Colonic mucosa (tissue), 4 donors: ENCODE data around the gene TMC6. TPM values are rescaled to one million over a fixed set of nuclear protein-coding genes. Genes with fewer than 3 reads are reported as not detected.

Source experiments
- DNase-seq: peaks from one replicate; pipeline ENCODE4 v3.0.0-alpha.2; 2020
- H3K27ac ChIP-seq: fragments of 200-600 bp; one replicate; pipeline ENCODE4 v1.8.0; 2021
- H3K27me3 ChIP-seq: fragments of 200-600 bp; one replicate; pipeline ENCODE4 v1.8.0; 2021
- H3K36me3 ChIP-seq: fragments of 200-600 bp; one replicate; pipeline ENCODE4 v1.8.0; 2021
- H3K4me1 ChIP-seq: fragments of 200-600 bp; one replicate; pipeline ENCODE4 v1.8.0; 2021; ENCODE audit warnings: mild to moderate bottlenecking
- H3K4me3 ChIP-seq: fragments of 200-600 bp; one replicate; pipeline ENCODE4 v1.8.0; 2021
- H3K9ac ChIP-seq, 2 donors: one replicate each; pipeline ENCODE4 v1.7.0; 2013; ENCODE audit warnings: control low read depth in 2 of 2, low read depth in 2 of 2, low read length in 2 of 2
- H3K9me3 ChIP-seq: fragments of 200-600 bp; one replicate; pipeline ENCODE4 v1.8.0; 2021
- intact Hi-C: fragments of 100-400 bp; cut with DNase I; formaldehyde crosslinking; loops from one replicate; pipeline ENCODE4 v1.14.1; 2022
- total RNA-seq, 2 donors: library from RNA; stranded (reverse); fragmentation: NEBNext Ultra II Directional in 1 of 2; extraction: Animal tissue kit (Norgen Biotek cat#: 25700) in 1 of 2; gene quantifications; one replicate each; pipeline ENCODE4 v1.2.1, GENCODE V29; 2021
- TF ChIP-seq, protein P1 (sequence below): fragments of 200-600 bp; IDR thresholded peaks from one replicate; pipeline ENCODE4 v1.8.0; 2022; ENCODE audit warnings: antibody characterized with exemption, mild to moderate bottlenecking
- donor health status: healthy.
- donor health status: DM: no; HTN: no; CAD: no.
- donor health status: DM: no; HTN: no; CAD: no.

TMC6 gene
- total RNA-seq, 2 donors from 2014 or later = 108 to 159 TPM

GRCh38 chr17:78132084-78132676 lies 3.6 kb upstream of the TMC6 start:
- Histone ChIP-seq H3K27me3 (no peaks in the 10 kb centered on the region), H3K9me3 (no peaks in the 10 kb centered on the region), H3K9ac (peak overlapping the region in 1 of 2 donors; percentile 51), H3K4me1 (peaks cover 19% of the 10 kb centered on the region), H3K4me3 (peak overlapping the region; percentile 37), H3K36me3 (no peaks in the 10 kb centered on the region), H3K27ac (peak overlapping the region; percentile 92)
- intact Hi-C loops = no loop called here
- peak; percentile 75 for DNase-seq
- TF ChIP-seq, protein P1, sequence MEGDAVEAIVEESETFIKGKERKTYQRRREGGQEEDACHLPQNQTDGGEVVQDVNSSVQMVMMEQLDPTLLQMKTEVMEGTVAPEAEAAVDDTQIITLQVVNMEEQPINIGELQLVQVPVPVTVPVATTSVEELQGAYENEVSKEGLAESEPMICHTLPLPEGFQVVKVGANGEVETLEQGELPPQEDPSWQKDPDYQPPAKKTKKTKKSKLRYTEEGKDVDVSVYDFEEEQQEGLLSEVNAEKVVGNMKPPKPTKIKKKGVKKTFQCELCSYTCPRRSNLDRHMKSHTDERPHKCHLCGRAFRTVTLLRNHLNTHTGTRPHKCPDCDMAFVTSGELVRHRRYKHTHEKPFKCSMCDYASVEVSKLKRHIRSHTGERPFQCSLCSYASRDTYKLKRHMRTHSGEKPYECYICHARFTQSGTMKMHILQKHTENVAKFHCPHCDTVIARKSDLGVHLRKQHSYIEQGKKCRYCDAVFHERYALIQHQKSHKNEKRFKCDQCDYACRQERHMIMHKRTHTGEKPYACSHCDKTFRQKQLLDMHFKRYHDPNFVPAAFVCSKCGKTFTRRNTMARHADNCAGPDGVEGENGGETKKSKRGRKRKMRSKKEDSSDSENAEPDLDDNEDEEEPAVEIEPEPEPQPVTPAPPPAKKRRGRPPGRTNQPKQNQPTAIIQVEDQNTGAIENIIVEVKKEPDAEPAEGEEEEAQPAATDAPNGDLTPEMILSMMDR = no peak

- no peak for DNase-seq
- intact Hi-C loops = no loop called here
- Histone ChIP-seq H3K4me3 (peak overlapping the region; percentile 37), H3K27me3 (no peaks in the 10 kb centered on the region), H3K27ac (peak overlapping the region; percentile 92), H3K9me3 (no peaks in the 10 kb centered on the region), H3K4me1 (peaks cover 20% of the 10 kb centered on the region), H3K9ac (peak overlapping the region; percentile 64 to 73), H3K36me3 (no peaks in the 10 kb centered on the region)
- TF ChIP-seq, protein P1 = no peak
Measured at GRCh38 chr17:78131172-78132083, 2.9 kb upstream of the TMC6 start.

DNA sequence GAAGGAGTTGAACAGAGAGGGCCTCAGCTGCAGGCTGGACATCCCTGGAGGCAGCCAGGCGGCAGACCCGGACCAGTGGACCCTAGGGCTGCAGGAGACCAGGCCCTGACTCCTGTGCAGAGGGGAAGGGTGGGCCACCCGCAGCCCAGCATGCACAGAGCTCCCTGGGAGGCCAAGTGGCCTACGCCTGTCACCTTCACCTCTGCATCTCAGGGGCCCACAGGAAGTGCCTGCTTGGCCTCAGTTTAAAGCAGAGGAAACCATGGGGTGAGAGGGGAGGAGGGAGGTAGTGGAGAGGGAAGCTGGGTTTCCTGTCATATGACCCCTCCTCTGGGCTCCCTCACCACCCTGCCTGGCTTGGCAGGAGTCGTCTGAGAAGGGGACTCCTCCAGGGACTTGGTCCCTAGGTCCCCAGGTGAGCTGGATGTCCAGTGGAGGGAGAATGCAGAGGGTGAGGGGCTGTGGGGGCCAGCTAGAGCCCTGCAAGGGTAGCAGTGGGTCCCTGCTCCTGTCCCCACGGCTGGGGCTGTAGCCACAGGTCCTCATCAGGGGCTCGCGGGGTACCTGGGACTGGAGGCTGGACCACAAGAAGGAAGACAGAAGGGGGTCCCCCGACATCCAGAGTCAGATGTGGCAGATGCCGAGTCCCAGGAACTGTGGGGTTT lies 2.0 kb upstream of the TMC6 start, which contains the start of gene TMC8:
TSS of gene TMC8 (plus strand) at position 335 of the 665 bp plus-strand sequence. CDS start 818 bp downstream, outside the sequence.
- intact Hi-C loops = no loop called here
- H3K36me3 ChIP-seq = no peaks in the 10 kb centered on the region
- peak within 1 kb of the TSS; percentile 92 for H3K27ac ChIP-seq
- H3K9ac ChIP-seq = peak within 1 kb of the TSS; percentile 64 to 73
- DNase-seq = no peak
- no peaks in the 10 kb centered on the region for H3K9me3 ChIP-seq
- no peaks in the 10 kb centered on the region for H3K27me3 ChIP-seq
- H3K4me3 ChIP-seq = peak within 1 kb of the TSS; percentile 37
- H3K4me1 ChIP-seq = peaks cover 28% of the 10 kb centered on the region
- TF ChIP-seq, protein P1 = no peak

GRCh38 chr17:78130090-78130436 lies 1.5 kb upstream of the TMC6 start:
- intact Hi-C loops = no loop called here
- no peaks in the 10 kb centered on the region for H3K27me3 ChIP-seq
- DNase-seq = no peak
- no peaks in the 10 kb centered on the region for H3K36me3 ChIP-seq
- peak overlapping the region; percentile 4 for H3K4me3 ChIP-seq
- TF ChIP-seq, protein P1 = no peak
- H3K27ac ChIP-seq = peak overlapping the region; percentile 92
- peaks cover 29% of the 10 kb centered on the region for H3K4me1 ChIP-seq
- no peaks in the 10 kb centered on the region for H3K9me3 ChIP-seq
- peak overlapping the region; percentile 64 to 73 for H3K9ac ChIP-seq

DNA sequence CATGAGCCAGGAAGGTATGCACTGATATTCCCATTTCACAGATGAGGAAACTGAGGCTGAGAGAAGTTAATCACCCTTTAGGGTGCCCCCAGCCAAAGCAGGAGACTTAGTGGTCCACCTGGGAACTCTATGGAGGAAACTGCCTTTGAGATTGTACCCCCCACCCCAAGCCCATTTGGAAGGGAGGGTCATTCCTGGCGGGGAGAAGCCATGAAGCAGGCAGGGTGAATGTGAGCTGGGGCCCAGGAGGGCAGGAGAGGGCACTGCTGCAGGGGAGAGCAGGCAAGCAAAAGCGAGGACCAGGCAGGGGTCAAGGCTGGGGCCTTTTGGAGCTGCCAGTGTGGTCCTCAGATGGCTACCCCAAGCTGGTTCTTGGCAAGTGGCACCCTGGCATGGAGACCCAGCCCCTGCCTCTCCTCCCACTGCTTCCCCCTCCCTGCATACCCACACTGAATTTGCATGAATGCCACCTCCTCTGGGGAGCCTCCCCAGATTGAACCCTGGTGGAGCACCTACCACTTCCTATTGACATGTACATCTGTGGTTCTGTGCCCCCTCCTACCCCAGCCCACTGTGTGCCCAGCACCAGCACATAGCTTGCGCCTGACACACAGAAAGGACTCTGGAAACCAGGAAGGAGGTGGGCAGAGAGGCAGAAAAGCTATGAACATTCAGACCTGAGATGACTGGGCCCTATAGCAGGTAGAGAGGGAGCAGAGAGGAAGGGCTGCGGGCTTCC lies 965 bp upstream of the TMC6 start:
- H3K27ac ChIP-seq = peak overlapping the region; percentile 92
- no peaks in the 10 kb centered on the region for H3K27me3 ChIP-seq
- DNase-seq = no peak
- H3K4me3 ChIP-seq = no peak overlapping the region
- intact Hi-C loops = loop anchor here (5.0 kb wide), 1 partner anchor 43 kb away; no protein-coding TSS in a partner anchor
- peak overlapping the region in 1 of 2 donors; percentile 73 for H3K9ac ChIP-seq
- TF ChIP-seq, protein P1 = no peak
- no peaks in the 10 kb centered on the region for H3K9me3 ChIP-seq
- peaks cover 31% of the 10 kb centered on the region for H3K4me1 ChIP-seq
- H3K36me3 ChIP-seq = no peaks in the 10 kb centered on the region
